Kidney capillary endothelial cell (primary cell): ENCODE results near the gene AFMID.
"Not testable (repeated sequence)": the region's sequence is repeated elsewhere in the genome, so short reads cannot be mapped to it uniquely, and the experiment has no call there.

Experiments
- DNase-seq: peaks from one replicate; pipeline ENCODE4 v3.0.0-alpha.2; 2018; ENCODE audit warnings: low spot score

Gene AFMID

DNA sequence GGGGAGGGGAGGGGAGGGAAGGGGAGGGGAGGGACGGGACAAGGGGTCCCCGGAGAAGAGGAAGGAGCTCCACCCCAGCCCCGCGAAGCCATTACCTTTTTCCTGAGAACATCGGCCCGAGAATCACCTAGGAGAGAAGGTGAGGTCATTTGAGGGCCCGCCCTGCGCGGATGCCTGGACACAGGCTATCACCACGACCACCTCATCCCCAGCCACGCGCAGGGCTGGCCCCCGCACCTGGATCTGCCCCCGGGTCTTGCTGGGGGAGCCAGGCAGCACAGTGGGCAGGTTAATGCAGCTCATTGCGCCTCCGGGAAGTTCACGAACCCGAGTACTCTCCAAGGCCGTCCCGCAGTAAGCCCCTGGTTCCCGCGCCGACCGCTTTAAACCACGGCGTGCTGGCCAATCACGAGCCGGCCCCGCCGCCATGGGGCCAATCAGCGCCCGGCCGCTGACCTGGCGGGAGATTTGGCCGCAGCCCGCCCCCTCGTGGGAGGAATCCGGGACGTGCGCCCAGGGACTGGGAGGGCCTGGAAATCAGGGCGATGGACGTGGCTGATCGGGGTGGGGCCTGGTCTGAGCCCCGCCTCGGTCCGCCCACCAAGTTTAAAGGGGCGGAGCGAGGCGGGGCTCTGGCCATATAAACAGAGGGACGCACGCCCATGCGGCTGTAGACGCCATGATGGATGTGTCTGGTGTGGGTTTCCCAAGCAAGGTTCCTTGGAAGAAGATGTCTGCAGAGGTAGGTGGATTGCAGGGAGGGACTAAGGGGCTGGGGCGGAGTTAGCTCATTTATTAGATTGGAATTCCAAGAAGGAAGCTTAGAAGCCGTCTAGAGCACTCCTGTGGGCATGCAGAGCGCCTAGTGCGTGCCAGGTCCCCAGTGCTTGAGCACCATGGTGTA lies at the start of gene AFMID, which contains the start of gene TK1:
Gene AFMID, plus strand, starts transcription at position 671 of the 904 bp plus-strand sequence. Its CDS starts 9 bp downstream, at position 680.
Gene TK1, minus strand, starts transcription at position 361 of the 904 bp plus-strand sequence. Its CDS starts 58 bp downstream, at position 303.
- peak; percentile 98 for DNase-seq

- DNase-seq, result no peak
Observed at GRCh38 chr17:78137392-78138203, 49.6 kb upstream of the AFMID start.

GRCh38 chr17:78138204-78139060 lies 48.7 kb upstream of the AFMID start:
- DNase-seq, result no peak

- not testable (repeated sequence) for DNase-seq
Observed at GRCh38 chr17:78139861-78140168, 47.3 kb upstream of the AFMID start.

GRCh38 chr17:78140169-78141051 lies 46.8 kb upstream of the AFMID start:
- peak; percentile 92 for DNase-seq

DNA sequence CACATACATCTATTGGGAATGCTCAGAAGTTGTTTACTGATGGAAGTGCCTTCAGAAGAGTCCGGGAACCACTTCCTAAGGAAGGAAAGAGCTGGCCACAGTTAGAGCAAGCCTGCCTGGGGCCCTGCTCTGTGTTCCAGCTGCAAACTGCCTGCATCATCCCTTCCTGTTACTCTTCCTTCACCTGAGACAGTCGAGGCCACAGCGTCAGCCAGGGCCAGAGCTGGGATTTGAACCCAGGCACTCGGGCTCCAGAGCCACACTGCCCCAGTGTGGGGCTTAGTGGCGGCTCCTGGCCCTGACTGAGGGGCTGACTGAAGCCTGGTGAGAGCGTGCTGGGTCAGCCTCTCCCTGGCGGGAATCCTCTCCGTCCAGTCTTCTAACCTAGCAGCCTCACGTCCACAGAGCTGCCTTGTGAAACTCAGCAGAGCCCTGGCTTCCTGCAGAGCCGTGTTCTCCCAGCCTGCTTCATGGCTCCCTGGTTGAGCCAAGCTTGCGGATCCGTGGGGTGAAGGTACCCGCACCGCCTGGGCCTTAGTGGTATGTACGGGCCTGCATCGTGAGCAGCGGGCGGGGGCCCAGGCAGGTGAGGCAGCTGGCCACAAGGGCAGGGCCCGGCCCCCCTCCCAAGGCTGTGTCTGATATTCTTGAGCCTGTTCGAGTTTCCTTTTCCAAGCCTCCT lies 45.6 kb upstream of the AFMID start:
- DNase-seq, result peak; percentile 18

- no peak for DNase-seq
Observed at GRCh38 chr17:78142119-78142861, 44.9 kb upstream of the AFMID start.

- no peak for DNase-seq
Observed at GRCh38 chr17:78143214-78144146, 43.7 kb upstream of the AFMID start.

DNA sequence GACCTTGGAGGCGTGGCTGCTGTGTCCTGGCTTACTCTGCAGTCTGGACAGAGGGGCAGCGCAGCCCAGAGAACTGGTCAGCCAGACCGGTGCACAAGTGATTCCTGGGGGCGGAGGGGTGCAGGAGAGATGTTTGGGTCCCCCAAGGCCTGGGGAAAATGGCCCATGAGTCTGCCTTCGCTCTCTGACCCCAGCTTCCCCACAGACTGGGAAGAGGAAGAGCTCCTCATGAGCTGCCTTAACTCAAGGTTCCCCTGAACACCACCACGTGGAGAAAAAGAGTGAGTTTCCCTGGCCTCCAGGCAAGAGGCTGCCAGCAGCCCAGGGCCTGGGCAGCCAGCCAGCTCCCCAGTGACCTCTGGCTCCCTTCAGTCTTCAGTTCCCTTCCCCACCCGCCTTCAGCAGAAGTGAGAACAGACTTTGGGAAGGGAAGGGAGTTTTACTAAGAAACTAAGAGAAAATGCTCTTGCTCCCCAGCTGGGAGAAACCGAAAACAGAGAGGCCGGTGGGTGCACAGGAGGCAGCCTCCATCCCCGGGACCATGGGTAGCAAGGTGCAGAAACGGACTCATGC lies 42.9 kb upstream of the AFMID start:
- peak; percentile 57 for DNase-seq

- no peak for DNase-seq
Observed at GRCh38 chr17:78144736-78145641, 42.2 kb upstream of the AFMID start.

- DNase-seq, result no peak
Observed at GRCh38 chr17:78146471-78146869, 40.7 kb upstream of the AFMID start.

DNA sequence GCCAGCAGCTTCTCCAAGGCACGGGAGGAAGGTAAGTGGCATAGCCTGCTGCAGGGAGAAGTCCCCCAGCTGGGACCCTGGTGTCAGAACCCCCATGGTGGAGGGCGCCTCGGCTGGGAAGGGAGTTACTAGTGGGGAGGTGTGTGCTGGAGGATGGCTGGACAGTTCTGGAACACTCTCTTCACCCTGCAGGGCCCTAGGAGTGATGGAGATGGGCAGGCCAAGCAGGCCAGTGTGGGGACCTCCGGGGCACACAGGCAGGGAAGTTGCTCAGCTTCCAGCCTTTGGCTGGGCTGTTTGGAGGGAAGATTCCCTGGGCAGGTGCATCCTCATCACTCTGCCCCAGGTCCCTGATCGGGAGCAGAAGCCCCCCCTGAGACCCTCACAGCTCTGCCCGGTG lies 40.3 kb upstream of the AFMID start:
- DNase-seq, result no peak

- no peak for DNase-seq
Observed at GRCh38 chr17:78147315-78147998, 39.7 kb upstream of the AFMID start.

- DNase-seq, result no peak
Observed at GRCh38 chr17:78148286-78149016, 38.7 kb upstream of the AFMID start.

DNA sequence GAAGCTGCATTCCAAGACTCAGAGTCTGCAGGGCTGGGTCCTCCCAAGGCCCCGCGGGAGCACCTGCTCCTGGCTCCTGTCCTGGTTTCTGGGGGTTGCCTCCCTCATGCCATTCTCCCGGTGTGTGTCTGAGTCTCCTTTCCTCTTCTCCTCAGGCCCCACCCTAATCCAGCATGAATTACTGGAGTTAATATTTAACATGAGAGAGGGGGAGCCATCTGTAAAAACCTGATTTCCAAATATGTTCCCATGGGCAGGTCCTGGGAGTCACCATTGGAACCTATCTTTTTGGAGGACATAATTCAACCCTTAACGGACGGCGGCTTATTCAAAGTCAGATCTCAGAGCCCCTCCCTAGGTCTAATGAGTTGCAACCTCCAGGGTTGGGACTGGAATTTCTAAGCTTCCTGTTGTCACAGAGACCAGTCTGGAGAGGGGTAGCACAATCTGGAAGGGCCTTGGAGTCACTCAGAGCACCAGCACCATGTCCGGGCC lies 35.6 kb upstream of the AFMID start:
- DNase-seq, result no peak
